T-cell (primary cell): ENCODE data around the gene ABCG1. TPM values are rescaled to one million over a fixed set of nuclear protein-coding genes. Genes with fewer than 3 reads are reported as not detected.

Experiments
- ATAC-seq, 4 experiments: fragments of 200-7000 bp in 3 of 4; fragments of 150-1000 bp in 1 of 4; cut with Tn5 transposase; replicated peaks in 1 of 4; 1 replicate in 3 of 4; 2 replicates in 1 of 4; pipeline ENCODE4 v1.10.0; 2021; ENCODE audit warnings: moderate library complexity in 3 of 4, mild to moderate bottlenecking in 2 of 4, moderate number of reproducible peaks in 1 of 4
- CTCF ChIA-PET, 2 donors: fragments of 300-600 bp; sonication (Branson Sonifier 250); formaldehyde crosslinking; loops; one replicate each; lab custom pipeline; 2022; ENCODE audit warnings: antibody characterized with exemption in 2 of 2; lab: Charles Lee
- POLR2A ChIA-PET, 2 donors: fragments of 300-600 bp; sonication (Branson Sonifier 250); formaldehyde crosslinking; loops; one replicate each; lab custom pipeline; 2022; ENCODE audit warnings: antibody characterized with exemption in 2 of 2; lab: Charles Lee
- DNase-seq, 35 experiments: peaks; one replicate each; pipeline versions ENCODE4 v3.0.0 to v3.0.0-alpha.2; 2013 to 2023
- H3K27ac ChIP-seq: one replicate; pipeline ENCODE4 v1.5.1; 2013; ENCODE audit warnings: low read length
- H3K27me3 ChIP-seq, 2 experiments: replicated peaks in 1 of 2; 1 replicate in 1 of 2; 2 replicates in 1 of 2; pipeline versions ENCODE4 v1.6.1 to v1.7.0; 2013; ENCODE audit warnings: low read length in 1 of 2, mixed read lengths in 1 of 2; ENCODE audit not compliant: control insufficient read depth in 2 of 2, insufficient read depth in 2 of 2; ENCODE audit errors: extremely low read depth in 1 of 2
- H3K36me3 ChIP-seq, 2 donors: 1 replicate in 1 of 2; 2 replicates in 1 of 2; pipeline versions ENCODE4 v1.6.1 to v1.7.0; 2013; ENCODE audit warnings: low read length in 1 of 2; ENCODE audit not compliant: control insufficient read depth in 2 of 2, insufficient read depth in 1 of 2; ENCODE audit errors: extremely low read depth in 1 of 2
- H3K4me1 ChIP-seq, 2 experiments: 1 replicate in 1 of 2; 2 replicates in 1 of 2; pipeline versions ENCODE4 v1.6.1 to v1.7.0; 2013; ENCODE audit warnings: low read length in 2 of 2, mixed read lengths in 1 of 2; ENCODE audit not compliant: insufficient read depth in 2 of 2, control insufficient read depth in 1 of 2; ENCODE audit errors: extremely low read depth in 1 of 2
- H3K4me3 ChIP-seq, 2 donors: 1 replicate in 1 of 2; 2 replicates in 1 of 2; pipeline versions ENCODE4 v1.5.1 to v1.7.0; 2013; ENCODE audit warnings: mild to moderate bottlenecking in 2 of 2, low read length in 1 of 2, moderate library complexity in 1 of 2; ENCODE audit not compliant: control insufficient read depth in 1 of 2; ENCODE audit errors: extremely low read depth in 1 of 2
- H3K9me3 ChIP-seq: 2 replicates; pipeline ENCODE4 v1.7.0; 2013
- H3K27ac Mint-ChIP-seq, 2 donors: one replicate each; pipeline ENCODE4 v1.8.0; 2020 to 2021; ENCODE audit warnings: mild to moderate bottlenecking in 2 of 2, mixed read lengths in 2 of 2
- H3K27me3 Mint-ChIP-seq, 2 donors: one replicate each; pipeline ENCODE4 v1.8.0; 2021 to 2022; ENCODE audit warnings: mixed read lengths in 2 of 2
- H3K36me3 Mint-ChIP-seq: one replicate; pipeline ENCODE4 v1.8.0; 2021; ENCODE audit warnings: mixed read lengths
- H3K4me1 Mint-ChIP-seq, 3 donors: one replicate each; pipeline ENCODE4 v1.8.0; 2020 to 2022; ENCODE audit warnings: mixed read lengths in 3 of 3, mild to moderate bottlenecking in 1 of 3
- H3K4me3 Mint-ChIP-seq, 3 donors: one replicate each; pipeline ENCODE4 v1.8.0; 2020 to 2022; ENCODE audit warnings: mild to moderate bottlenecking in 3 of 3, mixed read lengths in 3 of 3, moderate library complexity in 3 of 3
- H3K9me3 Mint-ChIP-seq, 3 donors: one replicate each; pipeline ENCODE4 v1.8.0; 2020 to 2022; ENCODE audit warnings: mixed read lengths in 3 of 3
- WGBS: methylation state at CpG from one replicate; pipeline ENCODE4 v1.1.5; 2013; ENCODE audit warnings: missing lambda C conversion rate; ENCODE audit not compliant: insufficient coverage; 5-methylcytosine and 5-hydroxymethylcytosine counted together
- total RNA-seq, 35 experiments: library from RNA in 6 of 35; stranded (reverse) in 6 of 35; fragments of 120-200 nt in 1 of 35; gene quantifications; one replicate each; pipeline versions ENCODE4 v1.2.1 to v1.2.4 and lab custom pipeline; 2013 to 2026

Gene ABCG1
- total RNA-seq, 5 donors from 2014 or later (not counting 1 experiment from before 2014, with no cell fraction given) = 4.1 to 51.1 (median 6.2) TPM

GRCh38 chr21:42221581-42222345 is 2.8 kb downstream of the ABCG1 start:
- CTCF ChIA-PET = interaction anchor here in 1 of 2 donors (1.8 to 2.0 kb wide), 2 partner anchors 17 to 23 kb away, joined by 12 to 29 read pairs; no protein-coding TSS in a partner anchor
- Histone ChIP-seq H3K4me1 (peaks cover 21 to 47% of the 10 kb centered on the region in 2 experiments), H3K4me3 (no peak overlapping the region), H3K27me3 (no peaks in the 10 kb centered on the region), H3K36me3 (peaks cover 0 to 28% of the 10 kb centered on the region in 2 donors), H3K27ac (no peak overlapping the region), H3K9me3 (no peaks in the 10 kb centered on the region)
- H3K27ac Mint-ChIP-seq = no peak overlapping the region
- POLR2A ChIA-PET = interaction anchor here in 1 of 2 donors (3.2 to 4.0 kb wide), 2 partner anchors 12 to 16 kb away, joined by 74 to 77 read pairs; no protein-coding TSS in a partner anchor
- no peaks in the 10 kb centered on the region for H3K9me3 Mint-ChIP-seq
- H3K4me3 Mint-ChIP-seq = peak overlapping the region in 2 of 3 donors; percentile 6 to 39
- WGBS = 93% methylated on average over 11 of the region's 15 CpGs
- DNase-seq = peak in 1 of 35 experiments; percentile 12
- peaks cover 23% of the 10 kb centered on the region for H3K36me3 Mint-ChIP-seq
- ATAC-seq = no peak
- H3K4me1 Mint-ChIP-seq = peaks cover 45 to 52% (median 50%) of the 10 kb centered on the region in 3 donors
- H3K27me3 Mint-ChIP-seq = no peaks in the 10 kb centered on the region

DNA sequence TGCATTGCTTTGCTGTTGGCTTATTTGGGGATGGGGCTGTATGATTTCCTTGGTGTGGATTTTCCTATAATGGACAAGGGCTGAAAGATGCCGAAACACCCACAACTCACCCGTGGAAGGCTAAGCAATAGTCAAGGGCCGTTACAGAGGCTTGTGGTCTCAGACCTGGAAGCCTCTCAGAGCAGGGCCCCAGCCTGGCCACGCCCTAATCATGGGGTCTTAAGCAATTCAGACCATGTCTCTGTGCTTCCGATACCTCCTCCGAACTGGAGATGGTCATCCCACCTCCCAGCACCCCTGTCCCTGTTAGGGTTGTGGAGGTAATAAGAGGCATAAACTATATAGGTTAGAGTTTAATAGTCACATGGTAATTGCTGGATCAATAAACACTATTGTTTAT is 3.4 kb downstream of the ABCG1 start:
- POLR2A ChIA-PET = interaction anchor here in 1 of 2 donors (4.0 kb wide), 1 partner anchor 15 kb away, joined by 77 read pairs; no protein-coding TSS in a partner anchor
- no peaks in the 10 kb centered on the region for H3K9me3 ChIP-seq
- WGBS = 97% methylated on average over 3 of the region's 6 CpGs
- peaks cover 0 to 33% of the 10 kb centered on the region in 2 donors for H3K36me3 ChIP-seq
- H3K4me3 Mint-ChIP-seq = no peak overlapping the region
- H3K27me3 Mint-ChIP-seq = no peaks in the 10 kb centered on the region
- H3K4me1 ChIP-seq = peaks cover 27 to 53% of the 10 kb centered on the region in 2 experiments
- H3K27ac Mint-ChIP-seq = no peak overlapping the region
- H3K9me3 Mint-ChIP-seq = no peaks in the 10 kb centered on the region
- H3K27me3 ChIP-seq = no peaks in the 10 kb centered on the region
- H3K4me3 ChIP-seq = no peak overlapping the region
- DNase-seq (peak in 1 of 35 experiments; percentile 0), ATAC-seq (no peak)
- H3K4me1 Mint-ChIP-seq = peaks cover 50 to 59% (median 56%) of the 10 kb centered on the region in 3 donors
- CTCF ChIA-PET = no interaction called here
- H3K27ac ChIP-seq = no peak overlapping the region
- H3K36me3 Mint-ChIP-seq = peaks cover 27% of the 10 kb centered on the region

DNA sequence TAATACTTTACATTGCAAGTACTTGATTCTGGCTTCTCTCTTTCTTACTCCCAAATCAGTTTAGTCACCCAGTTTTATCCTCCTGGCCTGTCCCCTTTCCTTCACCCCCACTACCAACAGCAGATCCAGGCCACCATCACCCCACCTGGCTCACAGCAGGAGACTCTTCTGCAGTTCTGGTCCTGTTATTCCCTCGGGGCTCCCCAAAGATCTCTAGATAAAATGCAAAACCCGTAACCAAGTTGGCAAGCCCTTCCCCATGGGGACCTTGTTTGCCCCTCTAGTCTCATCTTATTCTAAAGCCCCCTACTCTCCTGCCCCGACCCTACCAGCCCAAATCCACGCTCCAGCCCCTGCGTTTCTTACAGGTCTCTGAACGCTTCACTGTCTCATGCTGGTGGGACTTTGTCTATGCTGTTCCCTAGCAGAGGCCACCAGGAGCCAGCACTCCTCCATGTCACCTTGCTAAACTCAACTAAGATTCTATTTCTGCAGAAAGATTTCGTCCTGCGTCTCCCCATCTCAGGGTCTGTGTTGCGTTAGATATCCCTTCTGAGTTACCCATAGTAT is 4.0 kb downstream of the ABCG1 start:
- CTCF ChIA-PET = no interaction called here
- Mint-ChIP-seq H3K4me1 (peaks cover 55 to 64% (median 61%) of the 10 kb centered on the region in 3 donors), H3K27me3 (no peaks in the 10 kb centered on the region), H3K36me3 (peaks cover 33% of the 10 kb centered on the region), H3K4me3 (no peak overlapping the region), H3K27ac (peak overlapping the region in 1 of 2 donors; percentile 25), H3K9me3 (no peaks in the 10 kb centered on the region)
- Histone ChIP-seq H3K27me3 (no peaks in the 10 kb centered on the region), H3K36me3 (peaks cover 0 to 33% of the 10 kb centered on the region in 2 donors), H3K27ac (no peak overlapping the region), H3K4me1 (peaks cover 32 to 58% of the 10 kb centered on the region in 2 experiments), H3K9me3 (no peaks in the 10 kb centered on the region), H3K4me3 (no peak overlapping the region)
- 99% methylated on average over 9 of the region's 9 CpGs for WGBS
- no peak for ATAC-seq
- DNase-seq = no peak
- POLR2A ChIA-PET = no interaction called here

DNA sequence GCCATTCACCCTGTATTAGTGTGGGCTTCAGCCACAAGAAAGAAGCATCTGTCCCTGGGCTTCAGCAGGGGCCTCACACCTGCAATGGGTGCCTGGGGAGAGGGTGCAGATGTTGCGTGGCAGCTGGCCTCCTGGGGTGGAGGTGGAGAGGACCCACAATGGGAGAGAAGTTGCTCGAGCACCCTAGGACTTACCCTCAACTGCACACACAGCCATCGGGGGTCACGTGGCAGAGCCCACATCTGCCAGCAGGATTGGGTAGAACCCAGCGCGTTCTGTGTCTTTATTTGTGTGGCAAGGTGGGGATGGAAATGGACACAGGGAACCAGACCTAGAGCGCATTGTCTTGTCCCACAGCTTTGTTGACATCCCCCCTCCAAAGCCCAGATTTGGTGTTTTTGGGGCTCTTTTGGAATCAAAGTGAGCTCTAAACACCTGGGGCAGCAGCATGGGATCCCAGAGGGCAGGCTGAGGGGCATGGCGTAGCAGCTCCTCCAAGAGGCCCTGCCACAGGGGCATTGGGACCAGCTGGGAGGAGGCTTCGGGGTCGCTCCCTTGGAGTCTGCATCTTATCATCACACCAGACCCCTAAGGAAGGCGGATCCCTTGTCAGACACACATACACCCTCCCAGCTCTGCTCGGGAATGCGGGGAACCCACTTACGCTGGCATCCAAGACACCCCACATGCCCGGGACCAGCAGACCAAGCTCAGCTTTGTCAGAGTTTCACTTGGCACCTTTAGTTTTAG is 5.1 kb downstream of the ABCG1 start:
- peak in 1 of 35 experiments; percentile 7 for DNase-seq
- ChIA-PET POLR2A (interaction anchor here (1.0 to 2.1 kb wide), 5 partner anchors 9 to 15 kb away, joined by 3 to 5 read pairs (median 4); no protein-coding TSS in a partner anchor), CTCF (no interaction called here)
- Histone ChIP-seq H3K4me3 (no peak overlapping the region), H3K36me3 (peaks cover 0 to 33% of the 10 kb centered on the region in 2 donors), H3K27me3 (no peaks in the 10 kb centered on the region), H3K4me1 (peaks cover 43 to 61% of the 10 kb centered on the region in 2 experiments), H3K9me3 (no peaks in the 10 kb centered on the region), H3K27ac (no peak overlapping the region)
- Mint-ChIP-seq H3K27me3 (no peaks in the 10 kb centered on the region), H3K4me1 (peaks cover 66 to 75% (median 72%) of the 10 kb centered on the region in 3 donors), H3K27ac (no peak overlapping the region), H3K4me3 (no peak overlapping the region), H3K9me3 (no peaks in the 10 kb centered on the region), H3K36me3 (peaks cover 34% of the 10 kb centered on the region)
- ATAC-seq = no peak
- 100% methylated on average over 6 of the region's 15 CpGs for WGBS

DNA sequence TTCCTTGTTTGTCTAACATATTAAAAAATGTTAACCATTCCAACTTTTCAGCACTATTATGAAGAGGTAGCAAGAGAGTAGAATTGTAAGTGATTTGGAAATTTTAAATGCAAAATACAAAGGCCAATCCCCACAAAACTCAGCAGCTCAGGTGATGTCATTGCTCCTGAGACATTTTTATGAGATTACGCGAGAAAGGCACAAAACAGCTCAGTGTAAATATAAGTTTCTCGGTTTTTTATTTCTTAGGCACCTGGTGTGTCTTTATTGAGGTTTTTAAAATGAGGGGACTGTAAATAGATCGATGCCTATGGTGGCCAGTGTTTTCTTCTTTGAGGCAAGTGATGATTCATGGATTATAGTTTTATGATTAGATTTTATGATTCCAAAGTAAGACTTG is 6.1 kb downstream of the ABCG1 start:
- Histone ChIP-seq H3K9me3 (no peaks in the 10 kb centered on the region), H3K36me3 (peaks cover 0 to 33% of the 10 kb centered on the region in 2 donors), H3K4me3 (no peak overlapping the region), H3K27me3 (no peaks in the 10 kb centered on the region), H3K4me1 (peaks cover 48 to 66% of the 10 kb centered on the region in 2 experiments), H3K27ac (no peak overlapping the region)
- CTCF ChIA-PET = interaction anchor here (0.7 to 2.1 kb wide), 2 partner anchors 13 to 368 kb away, joined by 3 to 10 read pairs; no protein-coding TSS in a partner anchor
- Mint-ChIP-seq H3K4me3 (no peak overlapping the region), H3K27me3 (no peaks in the 10 kb centered on the region), H3K4me1 (peaks cover 76 to 85% (median 78%) of the 10 kb centered on the region in 3 donors), H3K27ac (no peak overlapping the region), H3K36me3 (peaks cover 37% of the 10 kb centered on the region), H3K9me3 (no peaks in the 10 kb centered on the region)
- POLR2A ChIA-PET = interaction anchor here (1.0 to 2.1 kb wide), 4 partner anchors 8 to 14 kb away, joined by 3 to 5 read pairs (median 4); no protein-coding TSS in a partner anchor
- DNase-seq (no peak), ATAC-seq (no peak)
- no CpG with 5 or more reads among the region's 4 CpGs for WGBS
